ENCODE results near the gene WSB1.
A peak's percentile ranks its signal among the peaks of the same experiment; 100 is the strongest.
"Not testable (repeated sequence)": the region's sequence is repeated elsewhere in the genome, so short reads cannot be mapped to it uniquely, and the experiment has no call there.

Gene WSB1

GRCh38 chr17:27293898-27294688 lies at the start of gene WSB1:
Gene WSB1 (plus strand): TSS chr17:27294114. CDS start chr17:27294396, 282 bp downstream.
- peak within 1 kb of the TSS; percentile 100 for H3K9ac ChIP-seq (ENCODE audit: low read depth in 1 of 2, low read length in 2 of 2)
- no peaks in the 10 kb centered on the region for H3K27me3 ChIP-seq (ENCODE audit: control insufficient read depth in 1 of 2, insufficient read depth in 2 of 2, low read length in 2 of 2)
- peak within 1 kb of the TSS; percentile 100 for H3K27ac ChIP-seq (ENCODE audit: low read depth, low read length)
- H3K4me1 ChIP-seq (ENCODE audit: control insufficient read depth in 1 of 2, insufficient read depth in 2 of 2, low read length in 2 of 2): peaks cover 19 to 24% of the 10 kb centered on the region in 2 donors
- H3K36me3 ChIP-seq (ENCODE audit: control insufficient read depth in 1 of 2, insufficient read depth in 2 of 2, low read length in 2 of 2): no peaks in the 10 kb centered on the region
- peak within 1 kb of the TSS; percentile 90 to 96 for H3K4me3 ChIP-seq (ENCODE audit: low read depth in 1 of 2, low read length in 2 of 2)
- H3K9me3 ChIP-seq (ENCODE audit: control insufficient read depth in 1 of 2, low read length in 2 of 2): no peaks in the 10 kb centered on the region

GRCh38 chr17:27244491-27245223 lies 49.3 kb upstream of the WSB1 start:
- H3K36me3 ChIP-seq (ENCODE audit: control insufficient read depth in 1 of 2, insufficient read depth in 2 of 2, low read length in 2 of 2): no peaks in the 10 kb centered on the region
- H3K9ac ChIP-seq (ENCODE audit: low read depth in 1 of 2, low read length in 2 of 2): peak overlapping the region; percentile 16 to 20
- H3K4me3 ChIP-seq (ENCODE audit: low read depth in 1 of 2, low read length in 2 of 2): no peak overlapping the region
- no peaks in the 10 kb centered on the region for H3K27me3 ChIP-seq (ENCODE audit: control insufficient read depth in 1 of 2, insufficient read depth in 2 of 2, low read length in 2 of 2)
- H3K27ac ChIP-seq (ENCODE audit: low read depth, low read length): peak overlapping the region; percentile 57
- peaks cover 26 to 30% of the 10 kb centered on the region in 2 donors for H3K4me1 ChIP-seq (ENCODE audit: control insufficient read depth in 1 of 2, insufficient read depth in 2 of 2, low read length in 2 of 2)
- H3K9me3 ChIP-seq (ENCODE audit: control insufficient read depth in 1 of 2, low read length in 2 of 2): no peaks in the 10 kb centered on the region

GRCh38 chr17:27245230-27245696 lies 48.7 kb upstream of the WSB1 start:
- H3K9ac ChIP-seq (ENCODE audit: low read depth in 1 of 2, low read length in 2 of 2): peak overlapping the region; percentile 16 to 20
- H3K27me3 ChIP-seq (ENCODE audit: control insufficient read depth in 1 of 2, insufficient read depth in 2 of 2, low read length in 2 of 2): no peaks in the 10 kb centered on the region
- H3K27ac ChIP-seq (ENCODE audit: low read depth, low read length): peak overlapping the region; percentile 38
- H3K4me3 ChIP-seq (ENCODE audit: low read depth in 1 of 2, low read length in 2 of 2): no peak overlapping the region
- H3K4me1 ChIP-seq (ENCODE audit: control insufficient read depth in 1 of 2, insufficient read depth in 2 of 2, low read length in 2 of 2): peaks cover 26 to 30% of the 10 kb centered on the region in 2 donors
- H3K9me3 ChIP-seq (ENCODE audit: control insufficient read depth in 1 of 2, low read length in 2 of 2): no peaks in the 10 kb centered on the region
- H3K36me3 ChIP-seq (ENCODE audit: control insufficient read depth in 1 of 2, insufficient read depth in 2 of 2, low read length in 2 of 2): no peaks in the 10 kb centered on the region

DNA sequence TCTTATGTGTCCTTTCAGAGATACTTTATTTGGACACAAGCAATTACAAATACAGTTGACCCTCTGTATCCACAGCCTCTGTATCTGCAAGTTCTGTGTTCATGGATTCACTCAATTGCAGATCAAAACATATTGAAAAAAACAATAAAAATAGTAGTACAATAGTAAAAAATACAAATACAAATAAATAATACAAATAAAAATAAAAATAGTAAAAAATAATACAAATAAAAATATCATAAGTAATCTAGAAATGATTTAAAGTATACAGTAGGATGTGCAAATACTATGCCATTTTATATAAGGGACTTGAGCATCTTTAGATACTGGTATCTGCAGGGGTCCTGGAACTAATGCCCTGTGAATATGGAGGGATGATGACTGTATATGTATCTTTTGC lies 47.4 kb upstream of the WSB1 start:
- Histone ChIP-seq H3K9me3 (ENCODE audit: control insufficient read depth in 1 of 2, low read length in 2 of 2) (no peaks in the 10 kb centered on the region), H3K27me3 (ENCODE audit: control insufficient read depth in 1 of 2, insufficient read depth in 2 of 2, low read length in 2 of 2) (no peaks in the 10 kb centered on the region), H3K27ac (ENCODE audit: low read depth, low read length) (no peak overlapping the region), H3K4me3 (ENCODE audit: low read depth in 1 of 2, low read length in 2 of 2) (no peak overlapping the region), H3K4me1 (ENCODE audit: control insufficient read depth in 1 of 2, insufficient read depth in 2 of 2, low read length in 2 of 2) (peaks cover 26 to 30% of the 10 kb centered on the region in 2 donors), H3K36me3 (ENCODE audit: control insufficient read depth in 1 of 2, insufficient read depth in 2 of 2, low read length in 2 of 2) (no peaks in the 10 kb centered on the region), H3K9ac (ENCODE audit: low read depth in 1 of 2, low read length in 2 of 2) (no peak overlapping the region)

- Histone ChIP-seq H3K4me3 (ENCODE audit: low read depth in 1 of 2, low read length in 2 of 2) (no peak overlapping the region), H3K36me3 (ENCODE audit: control insufficient read depth in 1 of 2, insufficient read depth in 2 of 2, low read length in 2 of 2) (no peaks in the 10 kb centered on the region), H3K27ac (ENCODE audit: low read depth, low read length) (peak overlapping the region; percentile 21), H3K4me1 (ENCODE audit: control insufficient read depth in 1 of 2, insufficient read depth in 2 of 2, low read length in 2 of 2) (peaks cover 26 to 30% of the 10 kb centered on the region in 2 donors), H3K9me3 (ENCODE audit: control insufficient read depth in 1 of 2, low read length in 2 of 2) (no peaks in the 10 kb centered on the region), H3K9ac (ENCODE audit: low read depth in 1 of 2, low read length in 2 of 2) (no peak overlapping the region), H3K27me3 (ENCODE audit: control insufficient read depth in 1 of 2, insufficient read depth in 2 of 2, low read length in 2 of 2) (no peaks in the 10 kb centered on the region)
Observed at GRCh38 chr17:27247071-27247957, 46.6 kb upstream of the WSB1 start.

GRCh38 chr17:27247958-27248342 lies 46.0 kb upstream of the WSB1 start:
- Histone ChIP-seq H3K36me3 (ENCODE audit: control insufficient read depth in 1 of 2, insufficient read depth in 2 of 2, low read length in 2 of 2) (no peaks in the 10 kb centered on the region), H3K4me1 (ENCODE audit: control insufficient read depth in 1 of 2, insufficient read depth in 2 of 2, low read length in 2 of 2) (peaks cover 24 to 26% of the 10 kb centered on the region in 2 donors), H3K27me3 (ENCODE audit: control insufficient read depth in 1 of 2, insufficient read depth in 2 of 2, low read length in 2 of 2) (no peaks in the 10 kb centered on the region), H3K9me3 (ENCODE audit: control insufficient read depth in 1 of 2, low read length in 2 of 2) (no peaks in the 10 kb centered on the region), H3K4me3 (ENCODE audit: low read depth in 1 of 2, low read length in 2 of 2) (no peak overlapping the region), H3K27ac (ENCODE audit: low read depth, low read length) (no peak overlapping the region), H3K9ac (ENCODE audit: low read depth in 1 of 2, low read length in 2 of 2) (no peak overlapping the region)

- H3K27ac ChIP-seq (ENCODE audit: low read depth, low read length); H3K9ac ChIP-seq (ENCODE audit: low read depth in 1 of 2, low read length in 2 of 2); H3K27me3 ChIP-seq (ENCODE audit: control insufficient read depth in 1 of 2, insufficient read depth in 2 of 2, low read length in 2 of 2); H3K36me3 ChIP-seq (ENCODE audit: control insufficient read depth in 1 of 2, insufficient read depth in 2 of 2, low read length in 2 of 2); H3K4me1 ChIP-seq (ENCODE audit: control insufficient read depth in 1 of 2, insufficient read depth in 2 of 2, low read length in 2 of 2); H3K9me3 ChIP-seq (ENCODE audit: control insufficient read depth in 1 of 2, low read length in 2 of 2); H3K4me3 ChIP-seq (ENCODE audit: low read depth in 1 of 2, low read length in 2 of 2): not testable (repeated sequence)
Observed at GRCh38 chr17:27250791-27251190, 43.1 kb upstream of the WSB1 start.

GRCh38 chr17:27254802-27255201 lies 39.1 kb upstream of the WSB1 start:
- not testable (repeated sequence) for H3K36me3 ChIP-seq (ENCODE audit: control insufficient read depth in 1 of 2, insufficient read depth in 2 of 2, low read length in 2 of 2); H3K9me3 ChIP-seq (ENCODE audit: control insufficient read depth in 1 of 2, low read length in 2 of 2); H3K27ac ChIP-seq (ENCODE audit: low read depth, low read length); H3K4me3 ChIP-seq (ENCODE audit: low read depth in 1 of 2, low read length in 2 of 2); H3K9ac ChIP-seq (ENCODE audit: low read depth in 1 of 2, low read length in 2 of 2); H3K27me3 ChIP-seq (ENCODE audit: control insufficient read depth in 1 of 2, insufficient read depth in 2 of 2, low read length in 2 of 2); H3K4me1 ChIP-seq (ENCODE audit: control insufficient read depth in 1 of 2, insufficient read depth in 2 of 2, low read length in 2 of 2)

DNA sequence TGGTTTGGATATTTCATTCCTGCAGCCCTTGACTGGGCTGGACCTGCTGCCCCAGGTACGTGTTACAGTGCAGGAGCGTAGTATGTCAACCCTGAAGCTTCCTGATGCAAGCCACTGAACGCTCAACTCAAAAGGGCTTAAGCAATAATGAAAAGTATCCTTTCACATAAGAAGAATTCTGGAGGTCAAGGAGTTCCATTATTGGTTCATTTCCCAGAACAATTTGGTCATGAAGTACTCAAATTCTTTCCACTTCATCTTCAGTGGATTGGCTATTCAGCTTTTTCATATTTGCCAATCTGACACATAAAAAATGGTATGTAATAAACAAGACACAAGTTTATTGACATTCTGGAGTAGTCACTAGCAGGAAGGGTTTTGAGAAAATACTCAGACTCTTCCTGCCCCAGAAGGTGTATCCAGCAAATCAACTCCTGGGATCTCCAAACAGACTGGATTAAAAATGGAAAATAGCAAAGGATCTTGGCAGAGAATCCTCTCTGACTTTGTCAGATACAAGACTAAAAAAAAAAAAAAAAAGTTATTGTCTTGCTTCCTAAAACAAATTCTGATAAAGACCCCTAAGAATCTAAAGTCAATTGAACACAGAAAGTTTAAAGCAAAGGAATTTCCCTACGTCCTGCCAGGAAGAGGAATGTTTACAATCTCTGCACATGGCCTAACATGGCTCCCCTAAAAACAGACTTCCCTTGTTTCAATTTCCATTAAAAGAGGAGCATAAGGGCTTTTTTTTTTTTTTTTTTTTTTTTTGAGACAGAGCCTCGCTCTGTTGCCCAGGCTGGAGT lies 37.5 kb upstream of the WSB1 start:
- H3K9me3 ChIP-seq (ENCODE audit: control insufficient read depth in 1 of 2, low read length in 2 of 2): no peaks in the 10 kb centered on the region
- no peaks in the 10 kb centered on the region for H3K27me3 ChIP-seq (ENCODE audit: control insufficient read depth in 1 of 2, insufficient read depth in 2 of 2, low read length in 2 of 2)
- no peaks in the 10 kb centered on the region for H3K36me3 ChIP-seq (ENCODE audit: control insufficient read depth in 1 of 2, insufficient read depth in 2 of 2, low read length in 2 of 2)
- peak overlapping the region; percentile 15 for H3K27ac ChIP-seq (ENCODE audit: low read depth, low read length)
- no peak overlapping the region for H3K9ac ChIP-seq (ENCODE audit: low read depth in 1 of 2, low read length in 2 of 2)
- peaks cover 0 to 4% of the 10 kb centered on the region in 2 donors for H3K4me1 ChIP-seq (ENCODE audit: control insufficient read depth in 1 of 2, insufficient read depth in 2 of 2, low read length in 2 of 2)
- H3K4me3 ChIP-seq (ENCODE audit: low read depth in 1 of 2, low read length in 2 of 2): no peak overlapping the region
